Activated CD4-positive, alpha-beta T cell treated with anti-CD3 and anti-CD28 coated beads for 4 hours (primary cell): ENCODE results near the gene TCN1.
"Not testable (repeated sequence)": the region's sequence is repeated elsewhere in the genome, so short reads cannot be mapped to it uniquely, and the experiment has no call there.

Experiments used
- DNase-seq, 2 donors: peaks; one replicate each; pipeline ENCODE4 v3.0.0-alpha.2; 2020

TCN1 gene

GRCh38 chr11:59857439-59858434 lies 8.6 kb downstream of the TCN1 start:
- peak in 1 of 2 donors; percentile 10 for DNase-seq

- DNase-seq, result no peak
These were observed 11.4 kb downstream of the TCN1 start for GRCh38 chr11:59854871-59855270.

- DNase-seq, result not testable (repeated sequence)
These were observed 14.9 kb downstream of the TCN1 start for GRCh38 chr11:59851416-59851815.

GRCh38 chr11:59849551-59849950 lies 16.7 kb downstream of the TCN1 start:
- not testable (repeated sequence) for DNase-seq

- no peak for DNase-seq
These were observed 17.2 kb downstream of the TCN1 start for GRCh38 chr11:59849129-59849528.

- DNase-seq, result not testable (repeated sequence)
These were observed 17.8 kb downstream of the TCN1 start for GRCh38 chr11:59848439-59848838.

GRCh38 chr11:59847626-59848025 lies 18.7 kb downstream of the TCN1 start:
- no peak for DNase-seq

GRCh38 chr11:59846556-59846955 lies 19.7 kb downstream of the TCN1 start:
- no peak for DNase-seq

GRCh38 chr11:59845399-59845798 lies 20.9 kb downstream of the TCN1 start, which contains the start of gene CBLIF:
Gene CBLIF, minus strand, starts transcription at chr11:59845499. Its CDS starts 46 bp downstream, at chr11:59845453.
- DNase-seq, result no peak

- no peak for DNase-seq
These were observed 24.0 kb downstream of the TCN1 start for GRCh38 chr11:59842316-59842715.

GRCh38 chr11:59841514-59841913 lies 24.8 kb downstream of the TCN1 start:
- DNase-seq, result no peak

- DNase-seq, result no peak
These were observed 26.7 kb downstream of the TCN1 start for GRCh38 chr11:59839615-59840014.

- no peak for DNase-seq
These were observed 32.7 kb downstream of the TCN1 start for GRCh38 chr11:59833602-59834001.

- no peak for DNase-seq
These were observed 36.9 kb downstream of the TCN1 start for GRCh38 chr11:59829358-59829757.

GRCh38 chr11:59822989-59823566 lies 43.2 kb downstream of the TCN1 start:
- DNase-seq, result peak; percentile 6 to 15

GRCh38 chr11:59818572-59818971 lies 47.7 kb downstream of the TCN1 start:
- no peak for DNase-seq

- not testable (repeated sequence) for DNase-seq
These were observed 49.9 kb downstream of the TCN1 start for GRCh38 chr11:59816434-59816833.

- DNase-seq, result no peak
These were observed 50.5 kb downstream of the TCN1 start for GRCh38 chr11:59815754-59816153.

GRCh38 chr11:59814021-59814420 lies 52.3 kb downstream of the TCN1 start:
- DNase-seq, result no peak

GRCh38 chr11:59813364-59813763 lies 52.9 kb downstream of the TCN1 start:
- no peak for DNase-seq

- no peak for DNase-seq
These were observed 54.1 kb downstream of the TCN1 start for GRCh38 chr11:59812220-59812619.

GRCh38 chr11:59810911-59811259 lies 55.4 kb downstream of the TCN1 start:
- no peak for DNase-seq

- peak; percentile 86 to 88 for DNase-seq
These were observed 55.9 kb downstream of the TCN1 start, which contains the start of gene MRPL16 for GRCh38 chr11:59810189-59810910. Gene MRPL16, minus strand, starts transcription at chr11:59810778. Its CDS starts 120 bp downstream, at chr11:59810658.
